GM12865 (cell line): Measurements from ENCODE around the gene GPR37.

ENCODE experiments used
- DNase-seq: peaks from one replicate; pipeline ENCODE4 v3.0.0; 2010; ENCODE audit warnings: low read depth
- H3K4me3 ChIP-seq: 2 replicates; pipeline ENCODE4 v1.5.1; 2011; ENCODE audit warnings: mild to moderate bottlenecking, low read depth, low read length, control low read depth
- TF ChIP-seq, protein P1 (sequence below): IDR thresholded peaks from 2 replicates; pipeline ENCODE4 v1.5.1; 2011; ENCODE audit warnings: low read length, control low read depth, low read depth, inconsistent platforms; ENCODE audit not compliant: insufficient read depth; ENCODE audit errors: missing control alignments

GPR37 gene

DNA sequence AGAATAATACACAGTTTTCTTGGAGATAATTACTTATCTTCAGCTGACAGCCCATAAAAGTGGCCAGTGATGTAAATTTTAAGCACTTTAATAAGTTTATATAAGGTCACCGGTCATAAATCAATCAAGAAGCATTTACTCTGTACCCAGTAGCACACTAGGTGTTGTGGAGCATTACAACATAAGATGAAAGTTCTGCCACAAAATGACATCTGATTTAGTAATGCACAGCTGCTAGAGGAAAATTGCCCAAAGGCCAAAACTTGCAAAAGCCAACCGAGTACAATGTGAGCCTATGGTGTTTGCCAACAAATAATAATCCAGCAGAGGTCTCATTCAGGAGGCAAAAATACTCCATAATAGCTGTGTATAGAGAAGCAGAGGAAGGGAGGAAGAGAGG lies 63.6 kb downstream of the GPR37 start:
- DNase-seq = no peak

DNA sequence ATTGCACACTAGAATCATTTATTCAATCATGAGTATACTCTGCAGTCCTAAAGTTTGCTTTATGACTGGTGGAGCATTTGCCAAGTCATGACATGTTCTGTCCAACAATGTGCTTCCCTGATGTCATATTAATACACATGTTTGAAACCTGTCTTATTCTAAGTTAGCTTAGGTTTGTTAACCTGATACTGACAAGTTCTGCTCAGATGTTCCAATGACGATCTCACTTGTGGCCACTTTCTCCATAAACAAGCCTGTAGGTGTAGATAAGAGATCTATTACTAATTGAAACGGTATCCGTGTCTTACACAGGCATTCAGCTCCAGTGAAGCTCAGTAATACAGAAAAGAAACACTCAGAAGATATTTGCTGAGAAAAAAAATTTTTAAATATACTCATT lies 64.9 kb downstream of the GPR37 start:
- H3K4me3 ChIP-seq = no peak overlapping the region
- TF ChIP-seq, protein P1, sequence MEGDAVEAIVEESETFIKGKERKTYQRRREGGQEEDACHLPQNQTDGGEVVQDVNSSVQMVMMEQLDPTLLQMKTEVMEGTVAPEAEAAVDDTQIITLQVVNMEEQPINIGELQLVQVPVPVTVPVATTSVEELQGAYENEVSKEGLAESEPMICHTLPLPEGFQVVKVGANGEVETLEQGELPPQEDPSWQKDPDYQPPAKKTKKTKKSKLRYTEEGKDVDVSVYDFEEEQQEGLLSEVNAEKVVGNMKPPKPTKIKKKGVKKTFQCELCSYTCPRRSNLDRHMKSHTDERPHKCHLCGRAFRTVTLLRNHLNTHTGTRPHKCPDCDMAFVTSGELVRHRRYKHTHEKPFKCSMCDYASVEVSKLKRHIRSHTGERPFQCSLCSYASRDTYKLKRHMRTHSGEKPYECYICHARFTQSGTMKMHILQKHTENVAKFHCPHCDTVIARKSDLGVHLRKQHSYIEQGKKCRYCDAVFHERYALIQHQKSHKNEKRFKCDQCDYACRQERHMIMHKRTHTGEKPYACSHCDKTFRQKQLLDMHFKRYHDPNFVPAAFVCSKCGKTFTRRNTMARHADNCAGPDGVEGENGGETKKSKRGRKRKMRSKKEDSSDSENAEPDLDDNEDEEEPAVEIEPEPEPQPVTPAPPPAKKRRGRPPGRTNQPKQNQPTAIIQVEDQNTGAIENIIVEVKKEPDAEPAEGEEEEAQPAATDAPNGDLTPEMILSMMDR = no peak
- no peak for DNase-seq

More for the DNA sequence above, 63.6 kb downstream of the GPR37 start:
- H3K4me3 ChIP-seq = no peak overlapping the region
- TF ChIP-seq, protein P1 = no peak

DNA sequence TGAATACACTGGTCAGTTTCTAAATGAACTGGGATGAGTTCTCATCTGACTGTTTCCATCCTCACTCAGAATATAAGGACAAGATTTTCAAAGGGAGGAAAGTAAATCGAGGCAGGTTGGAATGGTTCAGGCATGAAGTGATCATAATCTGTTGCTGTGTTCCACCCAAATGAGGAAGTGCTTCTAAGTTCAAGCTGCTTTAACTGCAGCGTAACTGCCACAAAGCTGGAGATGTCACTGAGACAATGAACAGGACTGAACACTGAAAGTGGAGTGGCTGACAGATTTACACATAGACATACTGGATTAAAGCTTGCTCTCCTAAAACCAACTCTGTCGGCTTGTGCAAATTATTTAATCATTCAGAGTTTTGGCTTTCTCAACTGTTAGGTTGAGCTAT lies 66.6 kb downstream of the GPR37 start:
- no peak for DNase-seq
- TF ChIP-seq, protein P1 = no peak
- H3K4me3 ChIP-seq = no peak overlapping the region

DNA sequence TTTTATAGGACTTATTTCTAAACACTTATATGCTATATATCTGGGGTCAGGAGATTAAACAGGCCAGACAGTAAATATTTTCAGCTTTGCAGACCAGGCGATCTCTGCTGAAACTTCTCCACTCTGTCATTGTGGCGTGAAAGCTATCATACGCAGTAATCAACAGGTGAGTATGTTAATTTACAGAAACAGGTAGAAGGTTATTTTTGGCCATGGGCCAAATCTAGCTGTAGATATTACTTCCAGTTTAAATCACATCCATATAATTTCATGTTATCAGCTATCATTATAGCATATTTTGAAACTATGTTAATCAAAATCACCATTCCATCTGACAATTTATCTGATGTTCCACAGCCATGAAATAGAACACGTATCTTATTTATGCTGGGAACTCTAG lies 67.8 kb downstream of the GPR37 start:
- no peak for DNase-seq
- no peak overlapping the region for H3K4me3 ChIP-seq
- TF ChIP-seq, protein P1 = no peak
